Activated CD8-positive, alpha-beta memory T cell treated with anti-CD3 and anti-CD28 coated beads, Interleukin-2, amount 50 U/mL, for 48 hours (primary cell): ENCODE results near the gene AHSP.
"Not testable (repeated sequence)": the region's sequence is repeated elsewhere in the genome, so short reads cannot be mapped to it uniquely, and the experiment has no call there.

Source experiments
- DNase-seq: peaks from one replicate; pipeline ENCODE4 v3.0.0-alpha.2; 2020

AHSP gene

DNA sequence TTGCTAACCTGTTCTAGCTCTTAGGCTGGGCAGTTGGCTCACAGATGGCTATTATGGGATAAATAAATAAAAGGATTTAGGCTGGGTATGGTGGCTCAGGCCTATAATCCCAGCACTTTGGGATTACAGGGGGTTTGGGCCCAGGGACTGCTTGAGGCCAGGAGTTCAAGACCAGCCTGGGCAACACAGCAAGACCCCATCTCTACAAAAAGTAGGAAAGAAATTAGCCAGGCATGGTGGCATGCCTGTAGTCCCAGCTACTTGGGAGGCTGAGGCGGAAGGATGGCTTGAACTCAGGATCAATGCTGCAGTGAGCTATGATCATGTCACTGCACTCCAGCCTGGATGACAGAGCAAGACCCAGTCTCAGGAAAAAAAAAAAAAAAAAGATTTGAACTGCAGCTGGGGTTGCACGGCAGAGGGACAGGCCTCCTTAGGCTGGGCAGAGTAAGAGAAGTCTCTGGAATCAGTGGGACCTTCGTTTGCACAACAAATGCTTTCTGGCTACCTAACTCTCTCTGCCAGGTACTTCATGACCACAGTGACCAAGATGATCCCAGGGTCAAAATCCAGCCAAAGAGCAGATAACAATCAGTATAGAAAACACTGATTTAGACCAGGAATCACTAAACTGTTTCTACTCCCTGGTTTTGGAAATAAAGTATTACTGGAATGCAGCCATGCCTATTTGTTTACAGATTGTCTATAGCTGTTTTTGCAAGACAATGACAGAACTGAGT lies 26.3 kb upstream of the AHSP start:
- DNase-seq = no peak

DNA sequence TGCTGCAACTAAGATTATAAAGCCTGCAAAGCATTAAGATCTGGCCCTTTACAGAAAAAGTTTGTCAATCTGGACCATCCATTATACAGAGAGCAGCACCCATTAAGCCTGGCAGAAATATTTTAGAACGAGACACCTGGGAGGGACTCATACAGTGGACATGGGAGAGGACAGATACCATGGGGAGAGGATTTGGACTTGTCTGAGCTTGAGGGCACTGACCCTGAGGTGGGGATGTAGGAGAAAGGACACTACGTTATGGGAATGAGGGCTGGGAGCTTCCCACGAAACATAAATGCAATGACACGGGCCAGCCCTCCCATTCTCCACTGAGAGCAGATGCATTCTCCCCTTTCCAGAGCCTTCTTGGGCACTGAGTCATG lies 25.7 kb upstream of the AHSP start:
- DNase-seq = no peak

GRCh38 chr16:31502981-31503380 lies 24.7 kb upstream of the AHSP start:
- DNase-seq = no peak

DNA sequence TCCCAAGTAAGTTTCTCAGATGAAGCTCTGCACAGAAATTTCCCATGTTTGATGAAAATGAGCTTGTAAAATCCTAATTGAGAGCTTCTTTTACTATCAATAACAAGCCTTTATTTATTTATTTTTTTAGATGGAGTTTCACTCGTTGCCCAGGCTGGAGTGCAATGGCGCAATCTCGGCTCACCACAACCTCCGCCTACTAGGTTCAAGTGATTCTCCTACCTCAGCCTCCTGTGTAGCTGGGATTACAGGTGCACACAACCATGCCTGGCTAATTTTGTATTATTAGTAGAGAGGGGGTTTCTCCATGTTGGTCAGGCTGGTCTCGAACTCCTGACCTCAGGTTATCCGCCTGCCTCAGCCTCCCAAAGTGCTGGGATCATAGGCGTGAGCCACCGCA lies 24.1 kb upstream of the AHSP start:
- not testable (repeated sequence) for DNase-seq

- no peak for DNase-seq
Observed at GRCh38 chr16:31504159-31504558, 23.5 kb upstream of the AHSP start.

GRCh38 chr16:31505483-31505882 lies 22.2 kb upstream of the AHSP start:
- no peak for DNase-seq

DNA sequence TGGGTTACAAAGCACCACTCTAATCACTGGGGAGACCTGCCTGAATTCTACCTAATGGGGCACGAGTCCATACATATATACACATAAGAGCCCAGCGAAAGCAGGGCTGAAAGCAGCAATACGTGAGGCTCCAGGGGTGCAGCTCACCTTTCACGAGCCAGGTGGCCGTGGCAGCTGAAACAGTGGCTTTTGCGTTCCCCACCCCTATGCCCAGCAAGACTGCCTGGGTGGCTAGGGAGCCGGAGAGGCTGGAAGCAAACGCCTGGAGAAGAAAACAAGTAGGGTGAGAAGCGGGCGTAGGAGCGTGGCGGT lies 20.1 kb upstream of the AHSP start:
- no peak for DNase-seq

DNA sequence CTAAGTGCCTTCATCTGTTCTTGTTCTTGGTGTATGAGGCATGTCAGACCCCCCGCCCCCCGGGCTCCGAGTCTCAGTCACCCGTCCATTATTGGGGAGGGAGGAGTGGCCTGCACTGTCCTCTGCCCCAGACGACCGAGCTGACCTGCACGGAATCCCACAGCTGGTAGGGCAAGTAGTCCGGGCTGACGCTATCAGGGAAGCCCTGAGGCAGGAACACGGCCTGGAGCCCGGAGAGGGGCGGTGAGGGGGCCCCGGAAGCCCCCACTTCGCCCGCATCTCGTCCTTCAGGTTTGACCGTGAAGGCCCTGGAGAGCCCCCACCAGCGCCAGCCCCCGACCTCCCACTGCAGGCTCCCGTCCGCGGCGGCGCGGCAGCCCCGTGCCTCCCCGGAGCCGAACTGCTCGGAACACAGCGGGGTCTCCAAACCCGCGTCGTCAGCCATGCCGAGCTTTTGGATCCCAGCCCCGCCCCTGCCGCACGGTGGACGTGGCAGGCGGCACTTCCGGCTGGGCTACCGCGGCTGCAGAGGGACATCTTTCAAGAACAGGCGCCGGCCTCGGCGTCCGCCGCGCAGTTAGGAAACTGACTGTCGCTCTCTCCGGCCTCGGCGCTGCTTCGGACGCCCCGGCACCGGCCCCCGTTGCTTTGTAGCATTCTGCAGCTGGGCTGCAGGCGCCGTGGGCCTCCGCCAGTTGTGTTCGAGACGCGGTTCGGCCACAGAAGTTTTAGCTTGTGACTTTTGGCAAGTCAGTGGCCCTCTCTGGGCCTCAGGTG lies 19.6 kb upstream of the AHSP start, which contains the start of gene RUSF1:
Gene RUSF1, minus strand, starts transcription at position 463 of the 777 bp plus-strand sequence. Its CDS starts 18 bp downstream, at position 445.
- DNase-seq = peak; percentile 93

DNA sequence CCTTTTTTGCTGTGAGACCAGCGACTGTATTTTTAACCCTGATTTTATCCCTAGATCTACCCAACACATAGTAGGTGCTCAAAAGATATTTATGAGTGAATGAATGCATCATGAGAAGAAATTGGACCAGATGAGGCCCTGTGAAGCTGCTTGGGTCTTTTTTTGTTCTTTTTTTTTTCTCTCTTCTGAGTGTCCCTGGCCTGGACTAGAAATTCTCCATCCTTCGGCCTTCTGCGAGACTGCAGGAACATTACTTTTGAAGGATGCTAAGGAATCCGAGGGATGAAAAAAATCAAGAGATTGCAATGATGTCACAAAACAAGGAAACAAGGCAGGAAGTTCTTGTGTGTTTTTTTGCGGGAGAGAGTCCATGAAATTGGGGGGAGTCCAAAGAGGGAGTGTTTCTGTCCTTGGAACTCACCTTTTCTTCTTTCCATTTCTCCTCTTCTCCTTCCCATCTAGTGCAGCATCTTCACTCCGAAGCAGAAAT lies 18.9 kb upstream of the AHSP start:
- no peak for DNase-seq

- no peak for DNase-seq
Observed at GRCh38 chr16:31513126-31513525, 14.6 kb upstream of the AHSP start.

DNA sequence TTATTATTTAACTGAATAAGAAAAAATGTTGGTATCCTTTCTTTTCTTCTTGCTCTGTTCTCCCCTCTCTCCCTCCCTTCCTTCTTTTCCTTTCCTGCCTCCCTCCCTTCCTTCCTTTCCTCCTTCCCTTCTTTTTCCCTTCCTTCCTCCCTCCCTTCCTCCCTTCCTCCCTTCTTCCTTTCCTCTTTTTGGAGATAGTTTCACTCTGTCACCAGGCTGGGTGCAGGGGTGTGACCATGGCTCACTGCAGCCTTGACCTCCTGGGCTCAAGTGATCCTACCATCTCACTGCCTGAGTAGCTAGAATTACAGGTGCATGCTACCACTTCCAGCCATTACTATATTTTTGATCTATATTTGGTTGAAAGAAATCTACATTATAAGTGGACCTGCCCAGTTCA lies 13.8 kb upstream of the AHSP start:
- DNase-seq = no peak

GRCh38 chr16:31517800-31518402 lies 9.8 kb upstream of the AHSP start:
- DNase-seq = no peak

GRCh38 chr16:31519759-31520431 lies 7.8 kb upstream of the AHSP start:
- DNase-seq = no peak

DNA sequence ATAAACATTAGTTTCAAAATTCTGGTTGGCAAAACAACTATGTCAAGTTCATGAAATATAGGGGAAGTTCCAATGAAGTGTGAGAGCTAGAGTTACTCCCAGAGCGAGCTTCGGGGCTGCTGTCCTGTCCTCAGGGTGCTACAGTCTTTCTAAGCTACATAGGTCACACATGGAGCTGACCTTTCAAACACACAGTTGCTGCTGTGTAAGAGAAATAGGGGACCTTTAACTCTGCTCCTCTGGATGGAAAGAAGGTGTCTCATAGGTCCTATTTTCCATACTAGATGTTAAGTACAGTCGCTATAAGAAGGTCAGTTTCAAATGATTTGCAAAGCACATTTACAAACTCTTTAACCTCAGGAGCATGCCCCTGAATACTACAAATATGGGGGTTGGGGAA lies 6.3 kb upstream of the AHSP start:
- DNase-seq = no peak

- DNase-seq = no peak
Observed at GRCh38 chr16:31522071-31522470, 5.6 kb upstream of the AHSP start.

DNA sequence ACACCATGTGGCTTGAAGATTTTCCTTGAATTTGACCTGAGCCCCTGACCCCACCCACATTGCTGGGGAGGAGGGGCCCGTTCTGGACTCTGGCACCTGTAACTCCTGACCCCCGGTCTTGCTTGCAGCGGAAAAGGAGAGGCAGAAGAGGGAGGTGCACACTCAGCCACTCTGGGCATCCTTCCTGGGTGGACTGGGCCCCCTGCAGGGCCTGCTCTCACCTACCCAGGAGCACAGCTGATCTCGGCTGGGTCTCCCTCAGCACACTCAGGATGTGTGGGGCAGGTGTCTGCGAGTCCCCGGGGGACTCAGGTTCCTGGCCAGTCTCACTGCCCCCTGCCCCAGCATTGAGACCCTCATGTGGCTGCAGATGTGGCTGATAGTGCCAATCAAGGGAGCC lies 3.9 kb upstream of the AHSP start:
- not testable (repeated sequence) for DNase-seq

DNA sequence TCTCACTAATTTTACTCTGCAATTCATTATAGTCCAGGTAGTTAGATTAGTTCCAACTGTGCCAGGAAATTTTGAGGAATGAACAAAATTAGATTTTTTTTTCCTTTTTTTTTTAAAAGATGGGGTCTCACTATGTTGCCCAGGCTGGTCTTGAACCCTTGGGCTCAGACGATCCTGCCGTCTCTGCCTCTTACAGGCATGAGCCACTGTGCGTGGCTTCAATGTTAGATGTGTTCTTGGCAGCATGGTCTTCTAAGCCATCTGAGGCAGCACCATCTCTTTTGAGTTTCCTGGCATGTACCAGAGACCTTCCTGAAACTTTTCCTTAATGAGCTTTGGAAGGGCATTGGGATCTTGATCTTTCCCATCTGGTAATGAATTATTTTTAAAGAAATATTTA lies 2.6 kb upstream of the AHSP start:
- no peak for DNase-seq

GRCh38 chr16:31528523-31529107 lies 915 bp downstream of the AHSP start:
- no peak for DNase-seq

DNA sequence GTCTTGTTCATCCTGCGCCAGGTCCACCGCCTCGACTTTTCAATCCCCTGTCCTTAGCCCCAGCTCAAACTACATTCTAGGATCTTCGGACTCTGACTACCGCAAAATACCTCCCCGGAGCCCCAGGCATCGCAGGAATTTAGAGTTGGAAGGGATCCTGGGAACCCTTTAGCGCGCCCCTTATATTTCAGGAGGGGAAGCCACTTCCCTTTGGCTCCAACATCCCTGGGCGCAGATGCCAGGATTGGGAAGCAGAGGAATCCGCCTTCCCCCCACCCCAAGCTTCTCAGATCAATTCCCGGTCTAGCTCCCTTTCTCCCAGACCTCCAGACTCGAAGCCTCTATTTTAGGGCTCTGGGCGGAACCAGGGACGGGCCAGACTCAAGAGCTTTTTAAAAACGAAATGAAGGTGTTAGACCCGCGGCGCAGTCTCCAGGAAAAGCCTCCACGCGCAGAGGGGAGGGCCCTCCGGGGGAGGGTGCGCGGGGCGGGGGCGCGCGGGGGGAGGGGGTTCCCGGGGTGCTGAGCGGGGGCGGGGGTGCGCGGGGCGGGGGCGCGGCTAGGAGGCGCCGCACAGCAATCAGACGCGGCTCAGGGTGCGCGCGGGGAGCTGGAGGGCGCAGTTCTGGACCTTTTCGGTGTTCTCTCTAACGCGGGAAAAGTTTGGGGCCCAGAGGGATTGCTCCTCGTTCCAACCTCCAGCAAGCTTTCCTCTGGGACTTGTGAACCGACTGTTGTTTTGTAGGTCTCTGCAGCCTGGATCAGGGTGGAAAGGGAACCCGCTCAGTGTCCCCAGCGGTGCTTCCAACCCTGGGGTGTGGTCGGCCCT lies 1.6 kb downstream of the AHSP start:
- DNase-seq = no peak

DNA sequence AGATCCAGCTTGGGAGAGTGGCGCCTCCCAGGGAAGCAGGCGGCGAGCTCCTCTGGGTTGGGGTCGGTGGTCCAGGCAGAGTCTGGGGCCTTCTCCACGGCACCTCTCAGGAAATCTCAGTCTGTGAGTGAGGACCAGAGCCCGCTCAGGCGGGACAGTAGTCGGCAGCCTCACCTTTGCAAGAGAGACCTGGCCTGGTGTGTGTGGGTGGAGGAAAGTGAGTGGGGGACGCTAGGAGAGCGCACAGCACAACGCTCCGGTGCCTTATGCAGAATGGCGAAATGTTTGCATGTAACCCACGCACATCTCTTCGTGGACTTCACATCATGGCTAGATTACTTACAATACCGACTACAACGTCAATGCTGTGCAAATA lies 2.2 kb downstream of the AHSP start:
- no peak for DNase-seq

- no peak for DNase-seq
Observed at GRCh38 chr16:31530405-31530804, 2.7 kb downstream of the AHSP start.

GRCh38 chr16:31531096-31531495 lies 3.4 kb downstream of the AHSP start:
- no peak for DNase-seq
